Type B pancreatic cell (in vitro differentiated cells): ENCODE measurements around the gene BRAF. TPM values are rescaled to one million over a fixed set of nuclear protein-coding genes. Genes with fewer than 3 reads are reported as not detected.
A peak's percentile ranks its signal among the peaks of the same experiment; 100 is the strongest.

Experiments
- DNase-seq: peaks from one replicate; pipeline ENCODE4 v3.0.0; 2021; ENCODE audit warnings: mixed read lengths; ENCODE audit not compliant: unreplicated experiment; ENCODE audit errors: extremely low spot score
- H3K27ac Mint-ChIP-seq: 2 replicates; pipeline ENCODE4 v1.8.0; 2021; ENCODE audit warnings: mild to moderate bottlenecking, mixed read lengths
- H3K27me3 Mint-ChIP-seq: 2 replicates; pipeline ENCODE4 v1.8.0; 2021; ENCODE audit warnings: mixed read lengths
- H3K36me3 Mint-ChIP-seq: 2 replicates; pipeline ENCODE4 v1.8.0; 2021; ENCODE audit warnings: mixed read lengths
- H3K4me1 Mint-ChIP-seq: one replicate; pipeline ENCODE4 v1.8.0; 2021; ENCODE audit warnings: mixed read lengths; ENCODE audit not compliant: unreplicated experiment
- H3K4me3 Mint-ChIP-seq: 2 replicates; pipeline ENCODE4 v1.8.0; 2021; ENCODE audit warnings: mild to moderate bottlenecking, mixed read lengths
- H3K9me3 Mint-ChIP-seq: 2 replicates; pipeline ENCODE4 v1.8.0; 2021; ENCODE audit warnings: mixed read lengths
- total RNA-seq: library from RNA; stranded (reverse); gene quantifications from 2 replicates; pipeline ENCODE4 v1.2.1, GENCODE V29; 2021; ENCODE audit warnings: low replicate concordance
- TF ChIP-seq, protein P1 (sequence below): fragments of 200-600 bp; sonication (generic); conservative IDR thresholded peaks from 2 replicates; pipeline ENCODE4 v1.5.0; 2021; ENCODE audit warnings: antibody characterized with exemption, mild to moderate bottlenecking

BRAF gene
- total RNA-seq, 1 donor from 2014 or later, result 34.4 TPM

DNA sequence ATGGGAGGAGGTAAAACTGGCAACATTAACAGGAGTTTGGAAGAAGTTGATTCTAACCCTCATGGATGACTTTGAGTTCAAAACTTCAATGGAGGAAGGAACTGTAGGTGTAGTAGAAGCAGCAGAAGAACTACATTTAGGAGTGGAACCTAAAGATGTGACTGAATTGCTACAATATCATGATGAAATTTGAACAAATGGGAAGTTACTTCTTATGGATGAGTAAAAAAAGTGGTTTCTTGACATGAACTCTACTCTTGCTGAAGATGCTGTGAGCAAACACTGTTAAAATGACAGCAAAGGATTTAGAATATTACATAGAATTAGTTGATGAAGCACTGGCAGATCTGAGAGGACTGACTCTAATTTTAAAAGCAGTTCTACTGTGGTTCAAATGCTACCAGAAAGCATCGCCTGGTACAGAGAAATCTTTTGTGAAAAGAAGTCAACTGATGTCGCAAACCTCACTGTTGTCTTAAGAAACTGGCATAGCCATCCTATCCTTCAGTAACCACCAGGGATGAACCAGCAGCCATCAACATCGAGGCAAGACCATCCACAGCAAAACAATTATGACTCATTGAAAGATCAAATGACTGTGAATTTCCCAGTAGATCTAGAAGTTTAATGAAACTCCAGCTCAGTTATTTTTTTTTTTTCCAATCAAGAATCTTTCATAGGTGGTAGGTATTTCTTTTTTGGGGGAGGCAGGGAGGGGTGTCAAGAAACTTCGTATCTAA lies 20.8 kb downstream of the BRAF start:
- TF ChIP-seq, protein P1, sequence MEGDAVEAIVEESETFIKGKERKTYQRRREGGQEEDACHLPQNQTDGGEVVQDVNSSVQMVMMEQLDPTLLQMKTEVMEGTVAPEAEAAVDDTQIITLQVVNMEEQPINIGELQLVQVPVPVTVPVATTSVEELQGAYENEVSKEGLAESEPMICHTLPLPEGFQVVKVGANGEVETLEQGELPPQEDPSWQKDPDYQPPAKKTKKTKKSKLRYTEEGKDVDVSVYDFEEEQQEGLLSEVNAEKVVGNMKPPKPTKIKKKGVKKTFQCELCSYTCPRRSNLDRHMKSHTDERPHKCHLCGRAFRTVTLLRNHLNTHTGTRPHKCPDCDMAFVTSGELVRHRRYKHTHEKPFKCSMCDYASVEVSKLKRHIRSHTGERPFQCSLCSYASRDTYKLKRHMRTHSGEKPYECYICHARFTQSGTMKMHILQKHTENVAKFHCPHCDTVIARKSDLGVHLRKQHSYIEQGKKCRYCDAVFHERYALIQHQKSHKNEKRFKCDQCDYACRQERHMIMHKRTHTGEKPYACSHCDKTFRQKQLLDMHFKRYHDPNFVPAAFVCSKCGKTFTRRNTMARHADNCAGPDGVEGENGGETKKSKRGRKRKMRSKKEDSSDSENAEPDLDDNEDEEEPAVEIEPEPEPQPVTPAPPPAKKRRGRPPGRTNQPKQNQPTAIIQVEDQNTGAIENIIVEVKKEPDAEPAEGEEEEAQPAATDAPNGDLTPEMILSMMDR, result no peak
- Mint-ChIP-seq H3K27me3 (no peaks in the 10 kb centered on the region), H3K27ac (no peak overlapping the region), H3K4me3 (no peak overlapping the region), H3K9me3 (peaks cover 15% of the 10 kb centered on the region), H3K36me3 (peaks cover 19% of the 10 kb centered on the region), H3K4me1 (peaks cover 8% of the 10 kb centered on the region)
- DNase-seq, result no peak

DNA sequence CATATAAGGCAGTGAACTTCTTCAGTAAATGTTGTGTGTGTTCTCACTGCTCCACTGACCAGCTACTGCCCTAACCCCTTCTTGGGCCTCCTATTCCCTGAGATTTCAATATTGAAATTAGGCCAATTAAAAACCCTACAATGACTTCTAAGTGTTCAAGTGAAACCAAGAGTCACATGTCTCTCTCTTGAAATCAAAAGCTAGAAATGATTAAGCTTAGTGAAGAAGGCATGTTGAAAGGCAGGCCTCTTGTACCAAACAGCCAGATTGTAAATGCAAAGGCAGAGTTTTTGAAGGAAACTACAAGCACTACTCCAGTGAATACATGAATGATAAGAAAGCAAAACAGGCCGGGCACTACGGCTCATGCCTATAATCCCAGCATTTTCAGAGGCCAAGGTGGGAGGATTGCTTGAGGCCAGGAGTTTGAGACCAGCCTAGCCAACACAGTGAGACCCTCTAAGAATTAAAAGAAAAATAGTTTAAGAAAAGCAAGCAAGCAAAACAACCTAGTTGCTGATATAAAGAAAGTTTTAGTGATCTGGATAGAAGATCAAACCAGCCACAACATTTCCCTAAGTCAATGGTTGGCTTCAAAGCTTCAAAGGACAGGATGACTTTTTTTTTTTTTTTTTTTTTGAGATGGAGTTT lies 22.3 kb downstream of the BRAF start:
- peaks cover 15% of the 10 kb centered on the region for H3K9me3 Mint-ChIP-seq
- H3K27me3 Mint-ChIP-seq, result no peaks in the 10 kb centered on the region
- H3K27ac Mint-ChIP-seq, result no peak overlapping the region
- peaks cover 19% of the 10 kb centered on the region for H3K36me3 Mint-ChIP-seq
- TF ChIP-seq, protein P1, result no peak
- H3K4me1 Mint-ChIP-seq, result peaks cover 8% of the 10 kb centered on the region
- H3K4me3 Mint-ChIP-seq, result no peak overlapping the region
- no peak for DNase-seq

GRCh38 chr7:140901941-140902302 lies 22.8 kb downstream of the BRAF start:
- TF ChIP-seq, protein P1, result no peak
- peaks cover 15% of the 10 kb centered on the region for H3K9me3 Mint-ChIP-seq
- no peak overlapping the region for H3K4me3 Mint-ChIP-seq
- peaks cover 19% of the 10 kb centered on the region for H3K36me3 Mint-ChIP-seq
- no peaks in the 10 kb centered on the region for H3K27me3 Mint-ChIP-seq
- no peak for DNase-seq
- peaks cover 8% of the 10 kb centered on the region for H3K4me1 Mint-ChIP-seq
- no peak overlapping the region for H3K27ac Mint-ChIP-seq

GRCh38 chr7:140899883-140900282 lies 24.8 kb downstream of the BRAF start:
- Mint-ChIP-seq H3K27me3 (no peaks in the 10 kb centered on the region), H3K4me3 (no peak overlapping the region), H3K4me1 (peaks cover 8% of the 10 kb centered on the region), H3K9me3 (peaks cover 15% of the 10 kb centered on the region), H3K27ac (no peak overlapping the region), H3K36me3 (peaks cover 18% of the 10 kb centered on the region)
- TF ChIP-seq, protein P1, result peak; percentile 17
- no peak for DNase-seq

DNA sequence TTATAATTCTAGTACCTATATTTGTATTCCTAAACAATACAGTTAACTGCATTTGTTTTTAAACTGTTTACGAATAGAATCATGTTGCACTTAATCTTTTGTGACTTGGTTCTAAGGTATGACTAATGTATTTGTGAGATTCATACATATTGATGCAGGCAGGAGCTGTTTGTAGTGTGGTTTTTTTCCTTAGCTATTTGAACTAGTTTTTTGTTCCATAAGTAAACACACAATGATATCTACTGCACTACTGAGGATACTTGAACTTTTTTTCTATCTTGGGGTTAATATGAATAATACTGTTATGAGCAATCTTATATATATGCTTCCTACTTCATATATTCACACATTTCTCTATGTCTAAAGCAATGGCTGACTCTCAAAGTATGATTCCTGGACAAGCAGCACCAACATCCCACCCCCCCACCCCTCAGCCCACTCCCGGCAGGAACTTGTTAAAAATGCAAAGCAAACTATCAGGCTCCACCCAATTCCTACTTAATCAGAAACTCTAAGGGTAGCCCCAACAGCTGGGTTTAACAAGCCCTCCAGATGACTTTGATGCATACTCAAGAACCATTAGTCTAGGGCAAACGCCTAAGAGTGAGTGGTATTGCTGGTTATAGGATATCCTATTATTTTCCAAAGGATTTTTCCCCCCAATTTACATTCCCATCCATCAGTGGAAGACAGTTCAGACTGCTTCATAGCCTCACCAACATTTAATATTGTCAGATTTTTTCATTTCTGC lies 25.8 kb downstream of the BRAF start:
- peaks cover 8% of the 10 kb centered on the region for H3K4me1 Mint-ChIP-seq
- no peaks in the 10 kb centered on the region for H3K27me3 Mint-ChIP-seq
- H3K27ac Mint-ChIP-seq, result no peak overlapping the region
- TF ChIP-seq, protein P1, result no peak
- peaks cover 12% of the 10 kb centered on the region for H3K9me3 Mint-ChIP-seq
- H3K4me3 Mint-ChIP-seq, result no peak overlapping the region
- H3K36me3 Mint-ChIP-seq, result peaks cover 15% of the 10 kb centered on the region
- DNase-seq, result no peak
